Measurements from ENCODE around the gene KMT2D. TPM values are rescaled to one million over a fixed set of nuclear protein-coding genes. Genes with fewer than 3 reads are reported as not detected.

Gene KMT2D
- total RNA-seq, 2 experiments from 2014 or later: 82.3 to 87.8 TPM

GRCh38 chr12:49094160-49094974 is 33.8 kb upstream of the KMT2D start, which contains the start of gene DHH:
DHH (minus strand) TSS chr12:49094801; CDS start chr12:49094512, 289 bp downstream.
- H3K27me3 Mint-ChIP-seq: peaks cover 55% of the 10 kb centered on the region
- ChIA-PET POLR2A (interaction anchor here (0.8 to 4.5 kb wide), 12 partner anchors 14 to 229 kb away, joined by 3 to 26 read pairs (median 5); partner anchors contain the start of genes KMT2D, LMBR1L, RHEBL1 and TROAP), CTCF (interaction anchor here (0.6 to 5.0 kb wide), 9 partner anchors 11 to 97 kb away, joined by 3 to 55 read pairs (median 5); partner anchors contain the start of genes DDN, LMBR1L and RHEBL1)
- no peak within 1 kb of the TSS for H3K27ac Mint-ChIP-seq
- peaks cover 46% of the 10 kb centered on the region for H3K4me1 Mint-ChIP-seq
- no peaks in the 10 kb centered on the region for H3K9me3 Mint-ChIP-seq
- peaks cover 25% of the 10 kb centered on the region for H3K36me3 Mint-ChIP-seq (ENCODE audit: low read depth)
- H3K4me3 Mint-ChIP-seq: peak within 1 kb of the TSS; percentile 10
- no peak for DNase-seq

DNA sequence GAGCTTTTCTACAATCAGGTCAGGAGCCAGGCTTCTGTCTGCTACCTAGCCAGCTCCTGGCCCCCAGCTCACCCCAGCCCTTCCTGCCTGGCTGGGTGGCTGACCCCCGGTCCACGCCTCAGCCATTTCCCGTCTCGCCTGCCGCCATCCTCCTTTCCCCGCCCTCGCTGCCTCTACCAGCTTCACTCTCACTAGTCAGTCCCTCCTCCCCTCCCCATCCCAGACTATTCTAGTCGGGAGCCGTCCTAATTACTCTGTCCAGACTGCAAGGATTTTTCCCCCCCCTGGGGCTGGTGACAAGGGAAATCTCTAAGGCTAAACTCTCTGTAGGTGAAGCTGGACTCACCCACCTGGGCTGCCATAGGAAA is 33.2 kb upstream of the KMT2D start:
- no peaks in the 10 kb centered on the region for H3K9me3 Mint-ChIP-seq
- H3K27me3 Mint-ChIP-seq: peaks cover 61% of the 10 kb centered on the region
- H3K4me1 Mint-ChIP-seq: peaks cover 51% of the 10 kb centered on the region
- no peak for DNase-seq
- POLR2A ChIA-PET: interaction anchor here (0.8 to 4.5 kb wide), 7 partner anchors 9 to 50 kb away, joined by 3 to 26 read pairs (median 9); partner anchors contain the start of genes KMT2D, RHEBL1 and TUBA1B
- CTCF ChIA-PET: interaction anchor here (0.6 to 5.0 kb wide), 11 partner anchors 9 to 141 kb away, joined by 4 to 55 read pairs (median 6); partner anchors contain the start of genes DDN, LMBR1L and RHEBL1
- H3K4me3 Mint-ChIP-seq: peak overlapping the region; percentile 10
- H3K36me3 Mint-ChIP-seq (ENCODE audit: low read depth): peaks cover 25% of the 10 kb centered on the region
- H3K27ac Mint-ChIP-seq: no peak overlapping the region

DNA sequence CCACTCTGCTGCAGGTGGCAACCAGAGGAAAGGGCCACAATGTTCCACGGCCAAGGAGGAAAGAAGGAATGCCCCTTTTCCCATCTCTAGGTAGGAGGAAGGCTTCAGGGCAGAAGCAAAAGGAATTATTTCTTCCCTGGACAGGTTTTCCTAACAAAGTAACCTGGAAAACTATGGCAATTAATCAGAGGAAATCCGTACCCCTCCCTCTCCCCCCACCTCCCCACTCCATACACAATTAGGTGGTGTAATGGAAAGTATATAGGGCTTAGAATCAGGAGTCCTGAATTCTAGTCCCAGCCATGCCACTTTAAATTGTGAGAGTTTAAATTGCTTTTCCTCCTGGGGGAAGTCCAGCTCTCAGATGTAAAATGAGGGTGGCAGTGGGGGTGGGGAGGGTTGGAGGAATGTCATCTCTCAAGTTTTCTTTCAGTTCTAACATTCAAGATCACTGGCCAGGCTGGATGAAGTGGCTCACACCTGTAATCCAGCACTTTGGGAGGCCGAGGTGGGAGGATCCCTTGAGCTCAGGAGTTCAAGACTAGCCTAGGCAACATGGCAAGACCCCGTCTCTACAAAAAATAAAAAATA is 32.3 kb upstream of the KMT2D start:
- no peak overlapping the region for H3K4me3 Mint-ChIP-seq
- POLR2A ChIA-PET: interaction anchor here (0.6 to 4.5 kb wide), 11 partner anchors 8 to 38 kb away, joined by 3 to 26 read pairs (median 4); partner anchors contain the start of genes KMT2D, LMBR1L, RHEBL1 and TUBA1B
- no peak overlapping the region for H3K27ac Mint-ChIP-seq
- H3K4me1 Mint-ChIP-seq: peaks cover 60% of the 10 kb centered on the region
- no peaks in the 10 kb centered on the region for H3K9me3 Mint-ChIP-seq
- DNase-seq: no peak
- CTCF ChIA-PET: interaction anchor here (0.6 to 5.0 kb wide), 18 partner anchors 8 to 240 kb away, joined by 3 to 55 read pairs (median 4); partner anchors contain the start of genes FKBP11, LMBR1L, RHEBL1 and TUBA1B
- peaks cover 17% of the 10 kb centered on the region for H3K36me3 Mint-ChIP-seq (ENCODE audit: low read depth)
- H3K27me3 Mint-ChIP-seq: peaks cover 66% of the 10 kb centered on the region

GRCh38 chr12:49092086-49092815 is 31.7 kb upstream of the KMT2D start:
- DNase-seq: peak; percentile 58
- no peak overlapping the region for H3K4me3 Mint-ChIP-seq
- no peak overlapping the region for H3K27ac Mint-ChIP-seq
- peaks cover 66% of the 10 kb centered on the region for H3K4me1 Mint-ChIP-seq
- H3K9me3 Mint-ChIP-seq: no peaks in the 10 kb centered on the region
- peaks cover 66% of the 10 kb centered on the region for H3K27me3 Mint-ChIP-seq
- POLR2A ChIA-PET: interaction anchor here (0.6 to 4.5 kb wide), 8 partner anchors 11 to 38 kb away, joined by 3 to 26 read pairs (median 6); partner anchors contain the start of genes LMBR1L, RHEBL1 and TUBA1B
- CTCF ChIA-PET: interaction anchor here (0.6 to 5.0 kb wide), 17 partner anchors 10 to 1119 kb away, joined by 3 to 55 read pairs (median 4); partner anchors contain the start of genes FKBP11, LMBR1L, RHEBL1 and TUBA1B
- peaks cover 15% of the 10 kb centered on the region for H3K36me3 Mint-ChIP-seq (ENCODE audit: low read depth)

DNA sequence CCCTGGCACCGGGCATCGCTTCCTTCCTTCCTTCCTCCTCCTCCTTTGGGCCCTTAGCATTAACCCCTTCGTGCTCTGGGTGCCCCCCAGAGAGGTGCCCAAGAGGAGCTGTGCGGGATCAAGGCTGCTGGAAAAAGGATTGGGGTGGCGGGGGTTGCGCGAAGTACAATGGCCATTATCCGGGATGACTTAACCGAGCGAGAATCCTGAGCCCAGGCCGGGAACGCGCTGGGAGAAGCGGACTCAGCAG is 31.2 kb upstream of the KMT2D start:
- H3K9me3 Mint-ChIP-seq: no peaks in the 10 kb centered on the region
- H3K27me3 Mint-ChIP-seq: peaks cover 66% of the 10 kb centered on the region
- ChIA-PET CTCF (interaction anchor here (0.6 to 5.0 kb wide), 14 partner anchors 11 to 1120 kb away, joined by 3 to 55 read pairs (median 4); partner anchors contain the start of genes FKBP11, LMBR1L, RHEBL1 and TUBA1B), POLR2A (interaction anchor here (0.9 to 4.5 kb wide), 6 partner anchors 12 to 38 kb away, joined by 3 to 26 read pairs (median 10); partner anchors contain the start of genes LMBR1L, RHEBL1 and TUBA1B)
- H3K4me1 Mint-ChIP-seq: peaks cover 71% of the 10 kb centered on the region
- no peak for DNase-seq
- peaks cover 14% of the 10 kb centered on the region for H3K36me3 Mint-ChIP-seq (ENCODE audit: low read depth)
- no peak overlapping the region for H3K4me3 Mint-ChIP-seq
- no peak overlapping the region for H3K27ac Mint-ChIP-seq

- no peak for DNase-seq
- Mint-ChIP-seq H3K36me3 (ENCODE audit: low read depth) (peaks cover 11% of the 10 kb centered on the region), H3K27ac (no peak overlapping the region), H3K4me1 (peaks cover 75% of the 10 kb centered on the region), H3K27me3 (peaks cover 66% of the 10 kb centered on the region), H3K4me3 (peak overlapping the region; percentile 43), H3K9me3 (no peaks in the 10 kb centered on the region)
- ChIA-PET POLR2A (interaction anchor here (1.2 to 4.5 kb wide), 3 partner anchors 19 to 39 kb away, joined by 8 to 26 read pairs (median 11); partner anchors contain the start of genes LMBR1L and TUBA1B), CTCF (interaction anchor here (0.6 to 5.0 kb wide), 12 partner anchors 11 to 1120 kb away, joined by 3 to 55 read pairs (median 4); partner anchors contain the start of genes FKBP11, LMBR1L, RHEBL1 and TUBA1B)
Measured at GRCh38 chr12:49091056-49091835, 30.7 kb upstream of the KMT2D start.

DNA sequence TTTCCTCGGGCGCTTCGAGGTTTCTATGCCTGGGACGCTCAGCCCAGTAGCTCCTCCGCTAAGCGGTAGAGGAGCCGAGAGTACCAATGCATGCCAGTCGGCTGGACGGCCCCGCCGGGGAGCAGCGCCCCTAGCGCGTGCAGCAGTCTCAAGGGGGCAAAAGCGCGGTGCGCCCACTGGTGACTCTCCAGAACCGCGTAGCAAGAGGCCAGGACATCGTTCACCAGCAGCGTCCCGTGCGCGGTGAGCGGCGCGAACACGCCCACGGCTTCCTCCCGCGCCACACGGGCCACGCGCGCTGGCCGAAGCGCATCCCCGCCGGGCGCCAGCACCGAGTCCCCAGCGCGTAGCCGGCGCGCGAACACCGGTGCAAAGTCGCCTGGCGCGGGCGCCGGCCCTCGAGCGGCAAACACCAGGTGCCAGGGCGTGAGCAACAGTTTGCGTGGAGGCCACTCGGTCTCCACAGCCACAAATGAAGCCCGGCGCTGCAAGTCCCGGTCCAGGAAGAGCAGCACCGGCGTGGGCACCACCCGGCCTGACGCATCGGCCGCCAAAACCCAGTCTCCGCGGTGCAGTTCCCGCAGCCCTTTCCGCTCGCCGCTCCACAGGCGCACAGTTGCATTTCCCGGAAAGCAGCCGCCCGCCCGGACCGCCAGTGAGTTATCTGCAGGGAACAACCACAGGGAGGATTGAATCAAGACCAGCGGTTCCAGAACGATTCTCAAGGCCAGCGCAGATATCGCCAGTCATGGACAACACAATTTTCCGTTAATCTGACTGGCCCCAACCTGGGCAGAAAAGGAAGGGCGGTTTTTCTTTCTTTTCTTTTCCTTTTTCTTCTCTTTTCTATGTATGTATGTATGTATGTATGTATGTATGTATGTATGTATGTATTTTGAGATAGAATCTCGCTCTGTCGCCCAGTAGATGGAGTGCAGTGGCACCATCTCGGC is 29.5 kb upstream of the KMT2D start:
- Mint-ChIP-seq H3K4me3 (peak overlapping the region; percentile 65), H3K9me3 (no peaks in the 10 kb centered on the region), H3K27me3 (peaks cover 59% of the 10 kb centered on the region), H3K27ac (peak overlapping the region; percentile 58), H3K36me3 (ENCODE audit: low read depth) (peaks cover 3% of the 10 kb centered on the region), H3K4me1 (peaks cover 73% of the 10 kb centered on the region)
- CTCF ChIA-PET: interaction anchor here (0.7 to 6.5 kb wide), 13 partner anchors 8 to 154 kb away, joined by 3 to 116 read pairs (median 32); partner anchors contain the start of genes LMBR1L, RHEBL1, TUBA1A and TUBA1B
- peak; percentile 58 for DNase-seq
- POLR2A ChIA-PET: interaction anchor here (0.6 to 6.4 kb wide), 6 partner anchors 20 to 145 kb away, joined by 3 to 74 read pairs (median 6); partner anchors contain the start of genes LMBR1L, RHEBL1 and TUBA1B

DNA sequence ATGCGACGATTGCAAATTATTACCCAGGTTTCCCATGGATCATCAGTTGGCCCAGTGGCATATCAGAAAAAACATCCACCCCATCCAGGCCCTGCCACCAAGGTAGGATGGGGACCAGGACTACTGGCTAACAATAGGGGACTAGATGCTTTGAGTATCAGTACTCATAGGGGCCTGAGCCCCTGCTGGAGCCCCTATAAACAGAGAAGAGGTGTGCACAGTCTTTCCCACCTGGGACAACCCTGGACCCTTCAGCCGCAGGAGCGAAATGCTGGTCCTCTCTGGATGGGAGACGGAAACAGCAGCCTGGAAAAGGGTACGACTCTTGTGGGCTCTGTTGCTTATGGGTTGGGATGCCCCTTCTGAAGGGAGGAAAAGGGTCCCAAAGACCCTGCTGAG is 28.3 kb upstream of the KMT2D start:
- H3K9me3 Mint-ChIP-seq: peaks cover 4% of the 10 kb centered on the region
- ChIA-PET CTCF (interaction anchor here (0.8 to 6.5 kb wide), 28 partner anchors 10 to 248 kb away, joined by 3 to 116 read pairs (median 5); partner anchors contain the start of genes C1QL4, DDX23, LMBR1L and RHEBL1), POLR2A (interaction anchor here (0.7 to 6.4 kb wide), 11 partner anchors 9 to 234 kb away, joined by 3 to 74 read pairs (median 5); partner anchors contain the start of genes KMT2D, LMBR1L, RHEBL1 and TROAP)
- H3K4me3 Mint-ChIP-seq: no peak overlapping the region
- no peaks in the 10 kb centered on the region for H3K36me3 Mint-ChIP-seq (ENCODE audit: low read depth)
- DNase-seq: no peak
- H3K27me3 Mint-ChIP-seq: peaks cover 50% of the 10 kb centered on the region
- H3K27ac Mint-ChIP-seq: no peak overlapping the region
- H3K4me1 Mint-ChIP-seq: peaks cover 70% of the 10 kb centered on the region

DNA sequence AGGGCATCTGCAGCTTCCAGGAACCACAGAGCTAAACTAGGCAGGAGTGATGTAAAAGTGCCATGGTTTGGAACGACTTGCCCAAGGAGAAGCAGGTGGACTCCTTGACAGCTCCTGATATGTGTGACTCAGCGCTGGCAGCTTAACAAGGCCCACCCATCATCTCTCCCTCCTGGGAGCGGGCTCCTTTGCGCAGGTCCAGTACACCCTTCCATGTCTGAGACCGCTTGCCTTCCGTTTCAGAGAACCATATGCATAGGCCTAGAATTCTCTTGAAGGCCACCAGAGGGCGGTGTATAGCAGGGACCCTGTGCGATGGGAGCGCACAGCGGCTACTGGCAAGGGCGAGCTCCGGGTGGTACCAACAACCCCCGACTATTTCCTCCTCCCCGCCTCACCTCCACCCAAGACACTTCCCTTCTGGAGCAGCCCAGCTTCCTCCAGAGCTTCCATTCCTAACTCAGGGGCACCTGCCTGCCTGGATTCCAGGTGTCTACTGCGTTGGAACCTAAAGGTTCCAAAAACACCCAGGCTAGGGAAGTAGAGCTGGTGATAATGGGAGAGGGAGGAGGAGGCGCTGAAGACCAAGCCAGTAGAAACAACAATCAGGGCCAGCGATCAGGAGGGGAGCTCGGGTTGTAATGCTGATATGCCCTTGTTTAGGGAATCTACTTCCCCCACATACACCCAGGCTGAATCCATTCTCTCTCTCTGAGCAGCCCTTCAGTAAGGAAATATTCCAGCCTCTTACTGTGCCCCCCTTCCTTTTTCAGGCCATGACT is 27.7 kb upstream of the KMT2D start:
- peaks cover 44% of the 10 kb centered on the region for H3K27me3 Mint-ChIP-seq
- peak overlapping the region; percentile 24 for H3K27ac Mint-ChIP-seq
- peak; percentile 75 for DNase-seq
- H3K4me1 Mint-ChIP-seq: peaks cover 64% of the 10 kb centered on the region
- ChIA-PET POLR2A (interaction anchor here (0.9 to 6.4 kb wide), 14 partner anchors 10 to 273 kb away, joined by 3 to 74 read pairs (median 4); partner anchors contain the start of genes KMT2D, LMBR1L, RHEBL1 and TROAP), CTCF (interaction anchor here (0.7 to 6.5 kb wide), 36 partner anchors 9 to 426 kb away, joined by 3 to 116 read pairs (median 4); partner anchors contain the start of genes C1QL4, DDX23, LMBR1L and PRPH)
- H3K9me3 Mint-ChIP-seq: peaks cover 4% of the 10 kb centered on the region
- no peaks in the 10 kb centered on the region for H3K36me3 Mint-ChIP-seq (ENCODE audit: low read depth)
- H3K4me3 Mint-ChIP-seq: peak overlapping the region; percentile 22
